HEK293 (cell line): ENCODE data around the gene CSRNP2.

Experiments used
- BCL11B ChIP-seq: fragments of 450-650 bp; formaldehyde crosslinking; IDR thresholded peaks from 2 replicates; pipeline ENCODE4 v1.5.1; 2016; ENCODE audit warnings: low read depth, missing biosample characterization, missing genetic modification characterization
- EGR2 ChIP-seq: fragments of 450-650 bp; formaldehyde crosslinking; IDR thresholded peaks from 2 replicates; pipeline ENCODE4 v1.5.1; 2016; ENCODE audit warnings: low read depth, missing biosample characterization, missing genetic modification characterization
- GLIS2 ChIP-seq: fragments of 450-650 bp; formaldehyde crosslinking; IDR thresholded peaks from 2 replicates; pipeline ENCODE4 v1.5.1; 2016; ENCODE audit warnings: missing biosample characterization, missing genetic modification characterization
- KLF10 ChIP-seq: fragments of 450-650 bp; IDR thresholded peaks from 2 replicates; pipeline ENCODE4 v1.5.1; 2018; ENCODE audit warnings: missing biosample characterization, mild to moderate bottlenecking, missing genetic modification characterization
- MZF1 ChIP-seq: fragments of 450-650 bp; formaldehyde crosslinking; IDR thresholded peaks from 2 replicates; pipeline ENCODE4 v1.5.1; 2017; ENCODE audit warnings: missing biosample characterization, missing genetic modification characterization, borderline replicate concordance
- RBAK ChIP-seq: fragments of 450-650 bp; formaldehyde crosslinking; IDR thresholded peaks from 2 replicates; pipeline ENCODE4 v1.5.1; 2016; ENCODE audit warnings: missing biosample characterization, missing genetic modification characterization
- SP2 ChIP-seq: fragments of 450-650 bp; formaldehyde crosslinking; IDR thresholded peaks from 2 replicates; pipeline ENCODE4 v1.5.1; 2016; ENCODE audit warnings: missing biosample characterization, missing genetic modification characterization
- SP3 ChIP-seq: fragments of 450-650 bp; formaldehyde crosslinking; IDR thresholded peaks from 2 replicates; pipeline ENCODE4 v1.5.1; 2016; ENCODE audit warnings: missing biosample characterization, missing genetic modification characterization
- ZBTB20 ChIP-seq: fragments of 450-650 bp; formaldehyde crosslinking; IDR thresholded peaks from 2 replicates; pipeline ENCODE4 v1.5.1; 2016; ENCODE audit warnings: missing biosample characterization, missing genetic modification characterization
- ZBTB48 ChIP-seq: fragments of 450-650 bp; formaldehyde crosslinking; IDR thresholded peaks from 2 replicates; pipeline ENCODE4 v1.5.1; 2016; ENCODE audit warnings: missing biosample characterization, missing genetic modification characterization
- ZNF138 ChIP-seq: fragments of 450-650 bp; formaldehyde crosslinking; IDR thresholded peaks from 2 replicates; pipeline ENCODE4 v1.5.1; 2016; ENCODE audit warnings: missing biosample characterization, missing genetic modification characterization, borderline replicate concordance
- ZNF175 ChIP-seq: fragments of 450-650 bp; formaldehyde crosslinking; IDR thresholded peaks from 2 replicates; pipeline ENCODE4 v1.5.1; 2016; ENCODE audit warnings: missing biosample characterization, missing genetic modification characterization
- ZNF184 ChIP-seq: fragments of 450-650 bp; IDR thresholded peaks from 2 replicates; pipeline ENCODE4 v1.5.1; 2018; ENCODE audit warnings: missing biosample characterization, mild to moderate bottlenecking, missing genetic modification characterization
- ZNF211 ChIP-seq: fragments of 450-650 bp; formaldehyde crosslinking; IDR thresholded peaks from 2 replicates; pipeline ENCODE4 v1.5.1; 2016; ENCODE audit warnings: low read depth, missing biosample characterization, missing genetic modification characterization
- ZNF23 ChIP-seq: fragments of 450-650 bp; formaldehyde crosslinking; IDR thresholded peaks from 2 replicates; pipeline ENCODE4 v1.5.1; 2016; ENCODE audit warnings: missing biosample characterization, missing genetic modification characterization, borderline replicate concordance
- ZNF335 ChIP-seq: fragments of 450-650 bp; formaldehyde crosslinking; conservative IDR thresholded peaks from 2 replicates; pipeline ENCODE4 v1.5.1; 2016; ENCODE audit warnings: missing biosample characterization, missing genetic modification characterization
- ZNF341 ChIP-seq: fragments of 450-650 bp; formaldehyde crosslinking; IDR thresholded peaks from 2 replicates; pipeline ENCODE4; 2016; ENCODE audit warnings: low read depth, missing biosample characterization, missing genetic modification characterization
- ZNF37A ChIP-seq: fragments of 450-650 bp; IDR thresholded peaks from 2 replicates; pipeline ENCODE4 v1.5.1; 2018; ENCODE audit warnings: missing biosample characterization, missing genetic modification characterization
- ZNF561 ChIP-seq: fragments of 450-650 bp; IDR thresholded peaks from 2 replicates; pipeline ENCODE4 v1.5.1; 2018; ENCODE audit warnings: missing biosample characterization, missing genetic modification characterization, borderline replicate concordance
- ZNF596 ChIP-seq: fragments of 450-650 bp; IDR thresholded peaks from 2 replicates; pipeline ENCODE4 v1.5.0; 2018; ENCODE audit warnings: missing biosample characterization, mild to moderate bottlenecking, missing genetic modification characterization, moderate library complexity
- ZNF658 ChIP-seq: fragments of 450-650 bp; formaldehyde crosslinking; IDR thresholded peaks from 2 replicates; pipeline ENCODE4; 2016; ENCODE audit warnings: missing biosample characterization, missing genetic modification characterization
- ZNF660 ChIP-seq: fragments of 450-650 bp; IDR thresholded peaks from 2 replicates; pipeline ENCODE4 v1.5.1; 2018; ENCODE audit warnings: missing biosample characterization, mild to moderate bottlenecking, missing genetic modification characterization
- ZNF677 ChIP-seq: fragments of 450-650 bp; IDR thresholded peaks from 2 replicates; pipeline ENCODE4 v1.5.0; 2018; ENCODE audit warnings: missing biosample characterization, mild to moderate bottlenecking, missing genetic modification characterization, moderate library complexity
- ZNF777 ChIP-seq: fragments of 450-650 bp; formaldehyde crosslinking; IDR thresholded peaks from 2 replicates; pipeline ENCODE4 v1.5.1; 2017; ENCODE audit warnings: missing biosample characterization, missing genetic modification characterization, borderline replicate concordance
- ZNF843 ChIP-seq: fragments of 450-650 bp; formaldehyde crosslinking; IDR thresholded peaks from 2 replicates; pipeline ENCODE4 v1.5.1; 2016; ENCODE audit warnings: missing biosample characterization, missing genetic modification characterization
- TF ChIP-seq, protein P1 (sequence below): IDR thresholded peaks from 2 replicates; pipeline ENCODE4 v1.6.1; 2011; ENCODE audit warnings: mild to moderate bottlenecking, low read depth, low read length, borderline replicate concordance
- TF ChIP-seq, protein P2 (sequence below): fragments of 450-650 bp; formaldehyde crosslinking; IDR thresholded peaks from 2 replicates; pipeline ENCODE4 v1.5.1; 2016; ENCODE audit warnings: missing biosample characterization, missing genetic modification characterization
- TF ChIP-seq, protein P3 (sequence below): fragments of 450-650 bp; formaldehyde crosslinking; optimal IDR thresholded peaks from 2 replicates; pipeline ENCODE3; 2016; ENCODE audit warnings: missing biosample characterization, mild to moderate bottlenecking, missing genetic modification characterization
- TF ChIP-seq, protein P4 (sequence below): fragments of 450-650 bp; formaldehyde crosslinking; IDR thresholded peaks from 2 replicates; pipeline ENCODE4 v1.5.1; 2016; ENCODE audit warnings: missing biosample characterization, missing genetic modification characterization
- TF ChIP-seq, protein P5 (sequence below): fragments of 450-650 bp; formaldehyde crosslinking; conservative IDR thresholded peaks from 2 replicates; pipeline ENCODE4 v1.5.1; 2016; ENCODE audit warnings: low read depth, missing biosample characterization, missing genetic modification characterization

Gene CSRNP2

DNA sequence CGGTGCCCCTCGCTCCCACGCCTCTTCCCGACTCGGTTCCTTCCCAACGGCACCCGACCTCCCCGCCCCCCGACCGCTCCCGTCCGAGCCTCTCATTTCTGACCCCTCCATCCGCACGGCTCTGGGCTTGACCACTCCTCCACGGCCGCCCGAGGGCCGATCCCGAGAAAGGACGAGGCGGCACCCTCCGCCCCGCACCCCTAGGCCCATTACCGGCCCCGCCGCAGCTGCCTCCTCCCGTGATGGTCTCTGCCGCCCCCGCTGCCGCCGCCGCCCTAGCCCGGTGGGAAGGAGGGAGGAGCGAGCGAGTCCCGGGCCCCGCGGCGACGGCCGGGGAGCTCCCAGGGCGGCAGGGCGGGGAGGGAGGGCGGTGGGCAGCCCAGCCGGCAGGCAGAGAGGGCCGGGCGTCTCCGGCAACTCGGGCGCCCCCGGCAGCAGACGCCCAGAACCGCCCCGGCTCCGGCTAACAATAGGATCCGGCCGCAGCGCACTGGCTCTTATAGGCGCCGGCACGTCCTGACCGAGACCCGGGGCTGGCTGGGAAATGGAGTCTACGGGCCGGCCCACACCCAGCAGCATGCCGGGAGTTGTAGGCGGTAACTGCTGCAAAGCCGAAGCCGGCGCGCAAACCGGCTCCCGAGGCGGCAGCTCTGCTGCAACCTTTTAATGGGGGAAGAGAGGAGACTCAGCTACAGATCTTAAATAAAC lies at the start of gene CSRNP2 (continued):
- TF ChIP-seq, protein P1, sequence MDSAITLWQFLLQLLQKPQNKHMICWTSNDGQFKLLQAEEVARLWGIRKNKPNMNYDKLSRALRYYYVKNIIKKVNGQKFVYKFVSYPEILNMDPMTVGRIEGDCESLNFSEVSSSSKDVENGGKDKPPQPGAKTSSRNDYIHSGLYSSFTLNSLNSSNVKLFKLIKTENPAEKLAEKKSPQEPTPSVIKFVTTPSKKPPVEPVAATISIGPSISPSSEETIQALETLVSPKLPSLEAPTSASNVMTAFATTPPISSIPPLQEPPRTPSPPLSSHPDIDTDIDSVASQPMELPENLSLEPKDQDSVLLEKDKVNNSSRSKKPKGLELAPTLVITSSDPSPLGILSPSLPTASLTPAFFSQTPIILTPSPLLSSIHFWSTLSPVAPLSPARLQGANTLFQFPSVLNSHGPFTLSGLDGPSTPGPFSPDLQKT: no peak
- peak; percentile 90 for TF ChIP-seq ZNF341 (tag by site-specific recombination)
- TF ChIP-seq RBAK (tag by site-specific recombination): no peak
- TF ChIP-seq SP2 (tag by site-specific recombination): peak; percentile 77
- TF ChIP-seq ZNF843 (tag by site-specific recombination): peak; percentile 34; the same call in 1 of the 2 replicates
- no peak for TF ChIP-seq ZNF211 (tag by site-specific recombination)
- TF ChIP-seq, protein P2, sequence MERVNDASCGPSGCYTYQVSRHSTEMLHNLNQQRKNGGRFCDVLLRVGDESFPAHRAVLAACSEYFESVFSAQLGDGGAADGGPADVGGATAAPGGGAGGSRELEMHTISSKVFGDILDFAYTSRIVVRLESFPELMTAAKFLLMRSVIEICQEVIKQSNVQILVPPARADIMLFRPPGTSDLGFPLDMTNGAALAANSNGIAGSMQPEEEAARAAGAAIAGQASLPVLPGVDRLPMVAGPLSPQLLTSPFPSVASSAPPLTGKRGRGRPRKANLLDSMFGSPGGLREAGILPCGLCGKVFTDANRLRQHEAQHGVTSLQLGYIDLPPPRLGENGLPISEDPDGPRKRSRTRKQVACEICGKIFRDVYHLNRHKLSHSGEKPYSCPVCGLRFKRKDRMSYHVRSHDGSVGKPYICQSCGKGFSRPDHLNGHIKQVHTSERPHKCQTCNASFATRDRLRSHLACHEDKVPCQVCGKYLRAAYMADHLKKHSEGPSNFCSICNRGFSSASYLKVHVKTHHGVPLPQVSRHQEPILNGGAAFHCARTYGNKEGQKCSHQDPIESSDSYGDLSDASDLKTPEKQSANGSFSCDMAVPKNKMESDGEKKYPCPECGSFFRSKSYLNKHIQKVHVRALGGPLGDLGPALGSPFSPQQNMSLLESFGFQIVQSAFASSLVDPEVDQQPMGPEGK: peak; percentile 91
- peak; percentile 83 for TF ChIP-seq EGR2 (tag by site-specific recombination)
- peak; percentile 80 for TF ChIP-seq ZNF335 (tag by site-specific recombination)
- TF ChIP-seq, protein P3, sequence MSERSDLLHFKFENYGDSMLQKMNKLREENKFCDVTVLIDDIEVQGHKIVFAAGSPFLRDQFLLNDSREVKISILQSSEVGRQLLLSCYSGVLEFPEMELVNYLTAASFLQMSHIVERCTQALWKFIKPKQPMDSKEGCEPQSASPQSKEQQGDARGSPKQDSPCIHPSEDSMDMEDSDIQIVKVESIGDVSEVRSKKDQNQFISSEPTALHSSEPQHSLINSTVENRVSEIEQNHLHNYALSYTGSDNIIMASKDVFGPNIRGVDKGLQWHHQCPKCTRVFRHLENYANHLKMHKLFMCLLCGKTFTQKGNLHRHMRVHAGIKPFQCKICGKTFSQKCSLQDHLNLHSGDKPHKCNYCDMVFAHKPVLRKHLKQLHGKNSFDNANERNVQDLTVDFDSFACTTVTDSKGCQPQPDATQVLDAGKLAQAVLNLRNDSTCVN (tag by site-specific recombination): peak; percentile 67
- TF ChIP-seq ZNF184: peak; percentile 94
- TF ChIP-seq GLIS2 (tag by site-specific recombination): peak; percentile 41; the same call in 1 of the 2 replicates
- no peak for TF ChIP-seq ZNF37A
- peak; percentile 78 for TF ChIP-seq SP3
- TF ChIP-seq BCL11B (tag by site-specific recombination): peak; percentile 70; the same call in 1 of the 2 replicates
- TF ChIP-seq ZBTB20 (tag by site-specific recombination): peak; percentile 96
- no peak for TF ChIP-seq ZNF23 (tag by site-specific recombination)
- no peak for TF ChIP-seq ZNF175 (tag by site-specific recombination)
- TF ChIP-seq ZNF660 (tag by site-specific recombination): peak; percentile 97
- no peak for TF ChIP-seq ZNF677
- 0 out of 2 replicates have a peak, but pooled peaks have one; percentile 4 for TF ChIP-seq MZF1 (tag by site-specific recombination)
- peak; percentile 74; the same call in 1 of the 2 replicates for TF ChIP-seq ZNF777 (tag by site-specific recombination)
- TF ChIP-seq ZNF658 (tag by site-specific recombination): no peak
- no peak for TF ChIP-seq ZNF138 (tag by site-specific recombination)
- TF ChIP-seq ZNF596: peak; percentile 48; the same call in 1 of the 2 replicates
- TF ChIP-seq ZBTB48: peak; percentile 65
- TF ChIP-seq, protein P4, sequence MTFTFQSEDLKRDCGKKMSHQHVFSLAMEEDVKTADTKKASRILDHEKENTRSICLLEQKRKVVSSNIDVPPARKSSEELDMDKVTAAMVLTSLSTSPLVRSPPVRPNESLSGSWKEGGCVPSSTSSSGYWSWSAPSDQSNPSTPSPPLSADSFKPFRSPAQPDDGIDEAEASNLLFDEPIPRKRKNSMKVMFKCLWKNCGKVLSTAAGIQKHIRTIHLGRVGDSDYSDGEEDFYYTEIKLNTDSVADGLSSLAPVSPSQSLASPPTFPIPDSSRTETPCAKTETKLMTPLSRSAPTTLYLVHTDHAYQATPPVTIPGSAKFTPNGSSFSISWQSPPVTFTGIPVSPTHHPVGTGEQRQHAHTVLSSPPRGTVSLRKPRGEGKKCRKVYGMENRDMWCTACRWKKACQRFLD (tag by site-specific recombination): no peak
- TF ChIP-seq ZNF561 (tag by site-specific recombination): peak; percentile 92; the same call in 1 of the 2 replicates
- TF ChIP-seq, protein P5, sequence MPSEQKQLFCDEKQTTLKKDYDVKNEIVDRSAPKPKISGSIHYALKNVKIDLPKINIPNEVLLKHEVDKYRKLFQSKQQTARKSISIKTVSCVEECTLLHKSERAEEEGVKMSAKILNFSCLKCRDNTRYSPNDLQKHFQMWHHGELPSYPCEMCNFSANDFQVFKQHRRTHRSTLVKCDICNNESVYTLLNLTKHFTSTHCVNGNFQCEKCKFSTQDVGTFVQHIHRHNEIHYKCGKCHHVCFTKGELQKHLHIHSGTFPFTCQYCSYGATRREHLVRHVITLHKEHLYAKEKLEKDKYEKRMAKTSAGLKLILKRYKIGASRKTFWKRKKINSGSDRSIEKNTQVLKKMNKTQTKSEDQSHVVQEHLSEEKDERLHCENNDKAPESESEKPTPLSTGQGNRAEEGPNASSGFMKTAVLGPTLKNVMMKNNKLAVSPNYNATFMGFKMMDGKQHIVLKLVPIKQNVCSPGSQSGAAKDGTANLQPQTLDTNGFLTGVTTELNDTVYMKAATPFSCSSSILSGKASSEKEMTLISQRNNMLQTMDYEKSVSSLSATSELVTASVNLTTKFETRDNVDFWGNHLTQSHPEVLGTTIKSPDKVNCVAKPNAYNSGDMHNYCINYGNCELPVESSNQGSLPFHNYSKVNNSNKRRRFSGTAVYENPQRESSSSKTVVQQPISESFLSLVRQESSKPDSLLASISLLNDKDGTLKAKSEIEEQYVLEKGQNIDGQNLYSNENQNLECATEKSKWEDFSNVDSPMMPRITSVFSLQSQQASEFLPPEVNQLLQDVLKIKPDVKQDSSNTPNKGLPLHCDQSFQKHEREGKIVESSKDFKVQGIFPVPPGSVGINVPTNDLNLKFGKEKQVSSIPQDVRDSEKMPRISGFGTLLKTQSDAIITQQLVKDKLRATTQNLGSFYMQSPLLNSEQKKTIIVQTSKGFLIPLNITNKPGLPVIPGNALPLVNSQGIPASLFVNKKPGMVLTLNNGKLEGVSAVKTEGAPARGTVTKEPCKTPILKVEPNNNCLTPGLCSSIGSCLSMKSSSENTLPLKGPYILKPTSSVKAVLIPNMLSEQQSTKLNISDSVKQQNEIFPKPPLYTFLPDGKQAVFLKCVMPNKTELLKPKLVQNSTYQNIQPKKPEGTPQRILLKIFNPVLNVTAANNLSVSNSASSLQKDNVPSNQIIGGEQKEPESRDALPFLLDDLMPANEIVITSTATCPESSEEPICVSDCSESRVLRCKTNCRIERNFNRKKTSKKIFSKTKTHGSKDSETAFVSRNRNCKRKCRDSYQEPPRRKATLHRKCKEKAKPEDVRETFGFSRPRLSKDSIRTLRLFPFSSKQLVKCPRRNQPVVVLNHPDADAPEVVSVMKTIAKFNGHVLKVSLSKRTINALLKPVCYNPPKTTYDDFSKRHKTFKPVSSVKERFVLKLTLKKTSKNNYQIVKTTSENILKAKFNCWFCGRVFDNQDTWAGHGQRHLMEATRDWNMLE: 0 out of 2 replicates have a peak, but pooled peaks have one; percentile 20
- peak; percentile 71; the same call in 1 of the 2 replicates for TF ChIP-seq KLF10 (tag by site-specific recombination)
